Type B pancreatic cell (in vitro differentiated cells): Measurements from ENCODE around the gene SLC25A21. TPM values are rescaled to one million over a fixed set of nuclear protein-coding genes. Genes with fewer than 3 reads are reported as not detected.

Experiments
- DNase-seq: peaks from one replicate; pipeline ENCODE4 v3.0.0; 2021; ENCODE audit warnings: mixed read lengths; ENCODE audit not compliant: unreplicated experiment; ENCODE audit errors: extremely low spot score
- H3K27ac Mint-ChIP-seq: 2 replicates; pipeline ENCODE4 v1.8.0; 2021; ENCODE audit warnings: mild to moderate bottlenecking, mixed read lengths
- H3K27me3 Mint-ChIP-seq: 2 replicates; pipeline ENCODE4 v1.8.0; 2021; ENCODE audit warnings: mixed read lengths
- H3K36me3 Mint-ChIP-seq: 2 replicates; pipeline ENCODE4 v1.8.0; 2021; ENCODE audit warnings: mixed read lengths
- H3K4me1 Mint-ChIP-seq: one replicate; pipeline ENCODE4 v1.8.0; 2021; ENCODE audit warnings: mixed read lengths; ENCODE audit not compliant: unreplicated experiment
- H3K4me3 Mint-ChIP-seq: 2 replicates; pipeline ENCODE4 v1.8.0; 2021; ENCODE audit warnings: mild to moderate bottlenecking, mixed read lengths
- H3K9me3 Mint-ChIP-seq: 2 replicates; pipeline ENCODE4 v1.8.0; 2021; ENCODE audit warnings: mixed read lengths
- total RNA-seq: library from RNA; stranded (reverse); gene quantifications from 2 replicates; pipeline ENCODE4 v1.2.1, GENCODE V29; 2021; ENCODE audit warnings: low replicate concordance
- TF ChIP-seq, protein P1 (sequence below): fragments of 200-600 bp; sonication (generic); conservative IDR thresholded peaks from 2 replicates; pipeline ENCODE4 v1.5.0; 2021; ENCODE audit warnings: antibody characterized with exemption, mild to moderate bottlenecking

The SLC25A21 gene
- total RNA-seq, 1 donor from 2014 or later = 0.58 TPM

DNA sequence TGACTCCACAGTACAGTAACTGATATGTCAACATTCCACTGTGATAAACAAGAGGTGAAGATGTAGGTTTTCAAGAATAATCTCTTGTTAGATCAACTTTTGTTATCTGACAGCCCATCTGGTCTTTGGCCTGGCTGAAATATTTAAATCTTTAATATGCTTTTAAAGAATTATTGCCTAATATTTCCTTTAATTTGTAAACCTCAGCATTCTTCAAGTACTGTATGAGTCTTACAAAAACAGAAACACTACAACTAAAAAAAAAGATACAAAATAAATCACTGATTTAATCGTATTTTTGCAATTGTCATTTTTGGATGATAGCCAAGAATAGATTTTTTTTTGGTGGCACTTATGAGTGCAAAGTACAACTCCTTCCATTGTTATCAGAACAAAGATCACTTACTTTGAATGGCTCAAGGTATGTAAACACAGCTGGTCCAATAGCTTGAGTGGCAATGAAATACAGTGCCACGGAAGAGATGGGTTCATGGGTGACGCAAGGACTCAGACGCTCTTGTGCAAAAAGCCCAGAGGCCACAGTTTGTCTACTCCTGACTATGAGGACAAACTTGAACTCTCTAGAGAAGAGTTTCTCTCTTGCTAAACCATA lies 401.3 kb downstream of the SLC25A21 start:
- peaks cover 15% of the 10 kb centered on the region for H3K4me1 Mint-ChIP-seq
- no peak overlapping the region for H3K4me3 Mint-ChIP-seq
- peak overlapping the region; percentile 46 for H3K27ac Mint-ChIP-seq
- H3K36me3 Mint-ChIP-seq = no peaks in the 10 kb centered on the region
- H3K9me3 Mint-ChIP-seq = no peaks in the 10 kb centered on the region
- H3K27me3 Mint-ChIP-seq = no peaks in the 10 kb centered on the region
- DNase-seq = no peak
- TF ChIP-seq, protein P1, sequence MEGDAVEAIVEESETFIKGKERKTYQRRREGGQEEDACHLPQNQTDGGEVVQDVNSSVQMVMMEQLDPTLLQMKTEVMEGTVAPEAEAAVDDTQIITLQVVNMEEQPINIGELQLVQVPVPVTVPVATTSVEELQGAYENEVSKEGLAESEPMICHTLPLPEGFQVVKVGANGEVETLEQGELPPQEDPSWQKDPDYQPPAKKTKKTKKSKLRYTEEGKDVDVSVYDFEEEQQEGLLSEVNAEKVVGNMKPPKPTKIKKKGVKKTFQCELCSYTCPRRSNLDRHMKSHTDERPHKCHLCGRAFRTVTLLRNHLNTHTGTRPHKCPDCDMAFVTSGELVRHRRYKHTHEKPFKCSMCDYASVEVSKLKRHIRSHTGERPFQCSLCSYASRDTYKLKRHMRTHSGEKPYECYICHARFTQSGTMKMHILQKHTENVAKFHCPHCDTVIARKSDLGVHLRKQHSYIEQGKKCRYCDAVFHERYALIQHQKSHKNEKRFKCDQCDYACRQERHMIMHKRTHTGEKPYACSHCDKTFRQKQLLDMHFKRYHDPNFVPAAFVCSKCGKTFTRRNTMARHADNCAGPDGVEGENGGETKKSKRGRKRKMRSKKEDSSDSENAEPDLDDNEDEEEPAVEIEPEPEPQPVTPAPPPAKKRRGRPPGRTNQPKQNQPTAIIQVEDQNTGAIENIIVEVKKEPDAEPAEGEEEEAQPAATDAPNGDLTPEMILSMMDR = no peak

DNA sequence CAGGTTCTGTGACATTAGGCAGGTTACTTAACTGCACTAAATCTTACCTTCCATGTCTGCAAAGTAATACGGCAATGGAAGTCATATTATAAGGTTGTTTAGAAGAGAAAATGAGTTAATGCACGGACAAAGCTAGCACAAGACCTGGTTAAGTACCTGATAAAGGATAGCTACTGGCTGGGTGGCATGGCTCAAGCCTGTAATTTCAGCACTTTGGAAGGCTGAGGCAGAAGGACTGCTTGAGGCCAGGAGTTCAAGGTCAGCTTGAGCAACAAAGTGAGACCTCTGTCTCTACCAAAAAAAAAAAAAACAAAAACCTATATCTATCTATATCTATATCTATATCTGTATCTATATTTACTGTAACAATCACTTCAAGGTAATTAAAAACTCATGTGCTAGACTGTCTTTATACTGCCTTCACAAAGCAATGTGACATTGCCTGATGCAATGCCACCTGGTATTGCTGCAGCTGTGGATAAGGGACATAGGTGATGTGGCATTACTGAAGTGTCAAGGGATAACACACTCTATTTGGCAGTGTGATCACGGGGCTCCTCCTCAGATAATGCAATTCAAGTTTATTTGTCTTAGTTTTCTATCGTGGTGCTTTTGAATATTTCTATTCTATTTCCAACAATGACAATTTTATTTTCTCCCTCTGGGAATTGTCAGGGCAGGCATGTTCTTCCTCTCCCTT lies 403.6 kb downstream of the SLC25A21 start:
- H3K27ac Mint-ChIP-seq = no peak overlapping the region
- H3K4me1 Mint-ChIP-seq = peaks cover 15% of the 10 kb centered on the region
- TF ChIP-seq, protein P1 = no peak
- H3K27me3 Mint-ChIP-seq = no peaks in the 10 kb centered on the region
- no peaks in the 10 kb centered on the region for H3K36me3 Mint-ChIP-seq
- H3K4me3 Mint-ChIP-seq = no peak overlapping the region
- H3K9me3 Mint-ChIP-seq = no peaks in the 10 kb centered on the region
- no peak for DNase-seq

DNA sequence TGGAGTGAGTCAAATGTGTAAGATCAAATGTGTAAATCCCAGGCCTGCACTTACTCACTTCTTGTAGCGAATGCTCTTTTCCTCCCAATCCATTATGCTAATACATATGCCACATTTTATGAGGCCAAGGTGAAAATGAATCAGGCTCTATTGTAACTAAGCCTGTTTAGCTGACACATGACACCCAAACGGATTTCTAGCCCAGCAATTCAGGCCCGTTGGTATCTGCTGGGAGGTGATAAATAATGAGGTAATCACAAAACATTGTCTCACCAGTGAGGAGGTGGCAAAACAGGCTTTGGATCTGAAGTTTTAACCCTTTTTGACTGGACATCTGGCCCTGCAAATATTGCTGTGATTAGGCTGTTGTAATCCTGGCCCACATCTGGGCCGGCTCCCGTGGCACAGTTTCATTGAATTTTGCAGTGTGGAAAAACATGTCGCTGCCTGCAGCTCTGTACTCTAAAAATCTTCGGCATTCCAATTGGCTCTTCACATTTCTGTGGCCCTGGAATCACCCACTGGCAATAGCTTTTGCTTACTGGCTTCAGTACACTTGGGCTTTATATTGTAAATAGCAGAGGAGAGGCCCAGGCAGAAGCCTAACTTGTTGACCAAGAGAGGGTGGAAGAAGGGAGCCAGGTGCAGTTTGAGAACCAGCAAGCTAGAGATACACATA lies 404.7 kb downstream of the SLC25A21 start:
- peak overlapping the region; percentile 52 for H3K27ac Mint-ChIP-seq
- no peaks in the 10 kb centered on the region for H3K9me3 Mint-ChIP-seq
- H3K36me3 Mint-ChIP-seq = no peaks in the 10 kb centered on the region
- H3K4me1 Mint-ChIP-seq = peaks cover 17% of the 10 kb centered on the region
- TF ChIP-seq, protein P1 = no peak
- no peaks in the 10 kb centered on the region for H3K27me3 Mint-ChIP-seq
- no peak for DNase-seq
- peak overlapping the region; percentile 15 for H3K4me3 Mint-ChIP-seq

DNA sequence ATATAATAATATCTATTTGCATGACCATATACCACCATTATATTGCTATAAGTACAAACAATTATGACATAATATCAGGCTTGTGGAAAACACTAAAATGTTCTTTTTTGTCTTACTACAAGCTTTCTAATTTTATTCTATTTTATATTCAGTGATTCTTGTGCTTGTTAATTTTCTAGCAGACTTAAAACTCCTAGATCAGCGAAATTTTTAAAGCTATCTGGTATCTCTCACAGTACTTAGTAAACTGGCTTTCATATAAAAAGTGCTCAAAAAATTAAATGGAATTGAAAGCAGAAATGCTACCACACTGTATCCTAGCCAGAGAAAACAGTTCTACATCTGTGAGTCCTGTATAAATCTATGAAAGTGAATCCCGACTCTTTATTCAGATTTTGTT lies 405.4 kb downstream of the SLC25A21 start:
- TF ChIP-seq, protein P1 = no peak
- Mint-ChIP-seq H3K4me1 (peaks cover 16% of the 10 kb centered on the region), H3K36me3 (no peaks in the 10 kb centered on the region), H3K27ac (peak overlapping the region; percentile 52), H3K9me3 (no peaks in the 10 kb centered on the region), H3K4me3 (peak overlapping the region; percentile 15), H3K27me3 (no peaks in the 10 kb centered on the region)
- no peak for DNase-seq

DNA sequence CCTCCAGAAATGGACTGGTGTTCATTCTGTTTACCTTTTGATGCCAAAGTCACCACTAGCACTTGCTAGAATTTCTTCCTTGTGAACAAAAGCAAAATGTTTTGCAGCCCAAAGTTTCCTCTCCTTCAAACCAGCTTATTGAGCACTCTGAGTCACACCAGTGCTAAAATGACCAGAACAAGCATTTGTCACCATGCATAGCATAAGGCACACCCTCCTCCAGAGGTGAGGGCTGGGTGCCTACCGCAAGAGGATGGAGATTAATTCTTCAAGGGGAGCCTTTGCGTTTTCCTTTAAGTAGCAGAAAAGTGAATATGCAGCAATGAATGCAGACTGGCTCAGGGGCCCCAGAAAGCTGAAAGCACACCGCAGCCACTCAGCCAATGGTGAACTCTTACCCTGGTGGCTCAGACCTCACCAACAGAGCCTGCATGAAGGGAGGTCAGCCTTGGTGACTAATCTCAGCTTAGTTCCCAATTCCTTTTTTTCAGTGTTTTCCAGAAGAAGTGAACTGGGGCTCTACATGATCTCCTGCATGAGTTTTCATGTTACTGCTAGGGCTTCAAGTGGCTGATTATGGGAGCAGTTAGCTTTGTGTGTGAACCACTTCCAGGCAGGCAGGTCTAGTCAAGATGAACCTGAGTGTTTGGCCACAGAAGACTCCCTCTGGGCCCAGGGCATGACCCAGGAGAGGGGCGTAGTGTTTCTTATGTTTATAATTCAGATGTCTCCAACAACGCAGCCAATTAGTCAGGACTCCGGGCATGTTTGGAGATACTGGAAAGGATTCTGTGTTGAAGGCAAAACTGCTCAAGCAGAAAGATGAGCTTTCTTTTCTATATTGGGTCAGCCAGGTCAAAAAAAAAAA lies 414.4 kb downstream of the SLC25A21 start:
- Mint-ChIP-seq H3K9me3 (peaks cover 3% of the 10 kb centered on the region), H3K36me3 (no peaks in the 10 kb centered on the region), H3K4me3 (peak overlapping the region; percentile 52), H3K27me3 (peaks cover 3% of the 10 kb centered on the region), H3K4me1 (peaks cover 4% of the 10 kb centered on the region), H3K27ac (peak overlapping the region; percentile 83)
- TF ChIP-seq, protein P1 = no peak
- no peak for DNase-seq
